ENCODE data around the gene PIEZO2.

PIEZO2 gene

GRCh38 chr18:10726198-10727068 lies 422.9 kb downstream of the PIEZO2 start:
- Mint-ChIP-seq H3K9me3 (peaks cover 3% of the 10 kb centered on the region), H3K4me3 (no peak overlapping the region), H3K27me3 (ENCODE audit: low read depth) (peaks cover 5% of the 10 kb centered on the region), H3K36me3 (ENCODE audit: low read depth) (peaks cover 22% of the 10 kb centered on the region), H3K4me1 (peaks cover 8% of the 10 kb centered on the region), H3K27ac (no peak overlapping the region)
- TF ChIP-seq CTCF (IDR thresholded peaks at IDR 0.05; ENCODE audit: unreplicated experiment in 3 of 3): no peak

- Mint-ChIP-seq H3K36me3 (ENCODE audit: low read depth) (peaks cover 16% of the 10 kb centered on the region), H3K27ac (no peak overlapping the region), H3K9me3 (peaks cover 3% of the 10 kb centered on the region), H3K4me1 (peaks cover 11% of the 10 kb centered on the region), H3K27me3 (ENCODE audit: low read depth) (peaks cover 5% of the 10 kb centered on the region), H3K4me3 (no peak overlapping the region)
- no peak for TF ChIP-seq CTCF (IDR thresholded peaks at IDR 0.05; ENCODE audit: unreplicated experiment in 3 of 3)
These were observed 424.7 kb downstream of the PIEZO2 start for GRCh38 chr18:10724666-10725065.

GRCh38 chr18:10723496-10723895 lies 425.9 kb downstream of the PIEZO2 start:
- Mint-ChIP-seq H3K9me3 (peaks cover 3% of the 10 kb centered on the region), H3K4me1 (peaks cover 11% of the 10 kb centered on the region), H3K36me3 (ENCODE audit: low read depth) (peaks cover 14% of the 10 kb centered on the region), H3K27ac (peak overlapping the region; percentile 2 to 34 (median 8)), H3K4me3 (no peak overlapping the region), H3K27me3 (ENCODE audit: low read depth) (peaks cover 5% of the 10 kb centered on the region)
- TF ChIP-seq CTCF (IDR thresholded peaks at IDR 0.05; ENCODE audit: unreplicated experiment in 3 of 3): no peak

GRCh38 chr18:10718809-10719208 lies 430.6 kb downstream of the PIEZO2 start:
- H3K36me3 Mint-ChIP-seq (ENCODE audit: low read depth): no peaks in the 10 kb centered on the region
- TF ChIP-seq CTCF (IDR thresholded peaks at IDR 0.05; ENCODE audit: unreplicated experiment in 3 of 3): no peak
- no peaks in the 10 kb centered on the region for H3K9me3 Mint-ChIP-seq
- H3K27me3 Mint-ChIP-seq (ENCODE audit: low read depth): no peaks in the 10 kb centered on the region
- peaks cover 11% of the 10 kb centered on the region for H3K4me1 Mint-ChIP-seq
- H3K4me3 Mint-ChIP-seq: no peak overlapping the region
- no peak overlapping the region for H3K27ac Mint-ChIP-seq

- no peak for TF ChIP-seq CTCF (IDR thresholded peaks at IDR 0.05; ENCODE audit: unreplicated experiment in 3 of 3)
- H3K4me3 Mint-ChIP-seq: no peak overlapping the region
- H3K36me3 Mint-ChIP-seq (ENCODE audit: low read depth): no peaks in the 10 kb centered on the region
- H3K9me3 Mint-ChIP-seq: no peaks in the 10 kb centered on the region
- H3K4me1 Mint-ChIP-seq: no peaks in the 10 kb centered on the region
- H3K27ac Mint-ChIP-seq: no peak overlapping the region
- H3K27me3 Mint-ChIP-seq (ENCODE audit: low read depth): no peaks in the 10 kb centered on the region
These were observed 433.6 kb downstream of the PIEZO2 start for GRCh38 chr18:10715791-10716190.

- TF ChIP-seq CTCF (IDR thresholded peaks at IDR 0.05; ENCODE audit: unreplicated experiment in 3 of 3): no peak
- H3K9me3 Mint-ChIP-seq: no peaks in the 10 kb centered on the region
- no peak overlapping the region for H3K4me3 Mint-ChIP-seq
- no peak overlapping the region for H3K27ac Mint-ChIP-seq
- no peaks in the 10 kb centered on the region for H3K4me1 Mint-ChIP-seq
- H3K36me3 Mint-ChIP-seq (ENCODE audit: low read depth): no peaks in the 10 kb centered on the region
- no peaks in the 10 kb centered on the region for H3K27me3 Mint-ChIP-seq (ENCODE audit: low read depth)
These were observed 436.0 kb downstream of the PIEZO2 start for GRCh38 chr18:10713409-10713808.

Measured in nephron (organoid).